ENCODE data around the gene SLC2A13.

DNA sequence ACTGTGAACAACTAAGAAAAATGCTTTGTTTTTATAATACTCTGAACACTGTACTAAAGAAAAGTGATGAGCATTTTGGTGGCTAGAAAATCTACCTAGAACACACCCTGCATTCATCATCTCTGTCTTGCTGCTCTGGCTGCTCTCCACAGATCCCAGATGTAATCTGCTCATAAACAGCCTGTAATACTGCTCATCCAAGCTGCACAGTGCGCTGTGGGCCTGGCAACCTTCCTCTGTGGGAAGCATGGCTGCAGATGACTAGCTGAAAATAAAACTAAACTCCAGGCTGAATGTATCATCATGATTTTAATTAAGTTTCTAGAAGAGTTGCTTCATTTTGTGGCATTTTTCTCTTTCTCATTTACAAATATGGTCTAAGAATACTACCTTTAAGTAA, 200.7 kb downstream of the SLC2A13 start:
- TF ChIP-seq CTCF (IDR thresholded peaks at IDR 0.05) (no peak), POLR2A (IDR thresholded peaks at IDR 0.05) (no peak)

Measured in body of pancreas (tissue), 4 donors.